GM12878 (cell line): ENCODE results near the gene C19orf38. TPM values are rescaled to one million over a fixed set of nuclear protein-coding genes. Genes with fewer than 3 reads are reported as not detected.

Source experiments
- ATAC-seq: fragments of 200-7000 bp; cut with Tn5 transposase; 3 replicates; pipeline ENCODE4 v1.9.1; 2020; ENCODE audit warnings: mild to moderate bottlenecking, moderate library complexity
- BruUV-seq: library from RNA; stranded (reverse); fragments of 400-500 nt; replicated peaks from 2 replicates; lab custom pipeline; 2021; lab: Mats Ljungman, UMichigan
- CTCF ChIA-PET: fragments of 300-600 bp; sonication (Branson Sonifier 250); formaldehyde crosslinking; extraction: SDS; loops from one replicate; lab custom pipeline; 2021; ENCODE audit warnings: inconsistent platforms; lab: Yijun Ruan, JAX
- POLR2A ChIA-PET: fragments of 350-600 bp; formaldehyde crosslinking; extraction: SDS; loops from one replicate; lab custom pipeline; 2021; ENCODE audit warnings: inconsistent platforms; lab: Charles Lee
- RAD21 ChIA-PET: fragments of 300-600 bp; sonication (Branson Sonifier 250); formaldehyde crosslinking; loops from one replicate; lab custom pipeline; 2023; ENCODE audit warnings: antibody characterized with exemption; ENCODE audit not compliant: unreplicated experiment; lab: Charles Lee
- SMC1A ChIA-PET: fragments of 300-600 bp; sonication (Branson Sonifier 250); formaldehyde crosslinking; loops from one replicate; lab custom pipeline; 2023; ENCODE audit not compliant: unreplicated experiment, uncharacterized antibody; lab: Charles Lee
- DNase-seq: peaks from one replicate; pipeline ENCODE4 v3.0.0-alpha.2; 2011; ENCODE audit warnings: low read depth, low spot score
- FAIRE-seq: peaks from 3 replicates; lab custom pipeline; 2011; peaks lifted over from hg19 to GRCh38; lab: Jason Lieb, UNC
- H2AFZ ChIP-seq: 2 replicates; pipeline ENCODE4 v1.6.0; 2011; ENCODE audit warnings: low read depth, low read length, control low read depth; ENCODE audit not compliant: control insufficient read depth
- H3K27ac ChIP-seq: 2 replicates; pipeline ENCODE4 v1.5.1; 2011; ENCODE audit warnings: control low read depth; ENCODE audit not compliant: control insufficient read depth, insufficient read depth
- H3K27me3 ChIP-seq, 2 experiments: replicated peaks in 1 of 2; 2 replicates each; pipeline versions ENCODE4 v1.6.0 to v1.6.1; 2011; ENCODE audit warnings: low read length in 1 of 2; ENCODE audit not compliant: control insufficient read depth in 2 of 2, insufficient read depth in 2 of 2
- H3K36me3 ChIP-seq, 2 experiments: 2 replicates each; pipeline ENCODE4 v1.5.1; 2011; ENCODE audit warnings: low read length in 1 of 2; ENCODE audit not compliant: control insufficient read depth in 2 of 2, insufficient read depth in 2 of 2
- H3K4me1 ChIP-seq: 2 replicates; pipeline ENCODE4 v1.6.1; 2011; ENCODE audit warnings: mild to moderate bottlenecking, low read length, moderate library complexity, mixed read lengths; ENCODE audit not compliant: control insufficient read depth, insufficient read depth
- H3K4me2 ChIP-seq: 2 replicates; pipeline ENCODE4 v1.6.0; 2011; ENCODE audit warnings: control low read depth; ENCODE audit not compliant: control insufficient read depth, insufficient read depth
- H3K4me3 ChIP-seq: fragments of 200-600 bp; sonication (generic); 2 replicates; pipeline ENCODE4 v1.5.1; 2016
- H3K79me2 ChIP-seq: 2 replicates; pipeline ENCODE4 v1.6.0; 2011; ENCODE audit warnings: low read length; ENCODE audit not compliant: control insufficient read depth, insufficient read depth
- H3K9ac ChIP-seq: 2 replicates; pipeline ENCODE4 v1.8.0; 2011; ENCODE audit warnings: low read length, control low read depth, mixed read lengths; ENCODE audit not compliant: control insufficient read depth, insufficient read depth
- H3K9me3 ChIP-seq: replicated peaks from 3 replicates; pipeline ENCODE4 v1.5.1; 2011; ENCODE audit warnings: mild to moderate bottlenecking, low read length; ENCODE audit not compliant: control insufficient read depth, insufficient read depth
- H4K20me1 ChIP-seq: 2 replicates; pipeline ENCODE4 v1.6.0; 2011; ENCODE audit not compliant: control insufficient read depth, insufficient read depth
- CBFB ChIP-seq: IDR thresholded peaks from 2 replicates; pipeline ENCODE4 v1.6.1; 2016; ENCODE audit warnings: antibody characterized with exemption, low read depth
- CTCF ChIP-seq, 3 experiments: IDR thresholded peaks in 2 of 3; conservative IDR thresholded peaks in 1 of 3; 2 replicates each; pipeline ENCODE4 v1.5.1; 2011; ENCODE audit warnings: low read depth in 3 of 3, low read length in 3 of 3, mild to moderate bottlenecking in 3 of 3, control low read depth in 2 of 3, moderate library complexity in 2 of 3, inconsistent platforms in 1 of 3, mixed read lengths in 1 of 3; ENCODE audit not compliant: control insufficient read depth in 2 of 3, insufficient read depth in 1 of 3; ENCODE audit errors: extremely low read depth in 1 of 3
- IRF4 ChIP-seq: IDR thresholded peaks from 2 replicates; pipeline ENCODE4 v1.6.1; 2011; ENCODE audit warnings: low read depth, low read length
- MYC ChIP-seq: IDR thresholded peaks from 2 replicates; pipeline ENCODE4 v1.6.1; 2011; ENCODE audit warnings: mild to moderate bottlenecking, low read length, moderate library complexity, inconsistent platforms; ENCODE audit not compliant: insufficient read depth, insufficient replicate concordance, insufficient read length, severe bottlenecking
- NFYA ChIP-seq: IDR thresholded peaks from 2 replicates; pipeline ENCODE4 v1.6.1; 2011; ENCODE audit warnings: low read depth, mild to moderate bottlenecking, low read length, improper control_type of control experiment, borderline replicate concordance
- PAX5 ChIP-seq: IDR thresholded peaks from 2 replicates; pipeline ENCODE4 v1.6.1; 2011; ENCODE audit warnings: low read depth, low read length, borderline replicate concordance
- PKNOX1 ChIP-seq: fragments of 450-650 bp; IDR thresholded peaks from 2 replicates; pipeline ENCODE4 v1.6.1; 2016; ENCODE audit warnings: mild to moderate bottlenecking
- RELA ChIP-seq: fragments of 450-650 bp; IDR thresholded peaks from 2 replicates; pipeline ENCODE4 v1.8.0; 2014; ENCODE audit warnings: borderline replicate concordance; ENCODE audit not compliant: partially characterized antibody
- SREBF1 ChIP-seq: IDR thresholded peaks from 2 replicates; pipeline ENCODE4 v1.6.1; 2012; ENCODE audit warnings: mild to moderate bottlenecking, low read length
- TBL1XR1 ChIP-seq: IDR thresholded peaks from 2 replicates; pipeline ENCODE4 v1.6.1; 2012; ENCODE audit warnings: low read depth, low read length, improper control_type of control experiment
- ZBED1 ChIP-seq: IDR thresholded peaks from 2 replicates; pipeline ENCODE4 v1.6.1; 2016; ENCODE audit warnings: borderline replicate concordance
- ZBTB11 ChIP-seq: fragments of 450-650 bp; formaldehyde crosslinking; IDR thresholded peaks from 2 replicates; pipeline ENCODE4 v1.5.0; 2022; ENCODE audit warnings: mild to moderate bottlenecking, missing genetic modification characterization
- ZNF207 ChIP-seq: fragments of 450-650 bp; IDR thresholded peaks from 2 replicates; pipeline ENCODE4 v1.6.1; 2014; ENCODE audit warnings: antibody characterized with exemption, mild to moderate bottlenecking, borderline replicate concordance
- WGBS: methylation state at CpG from one replicate; pipeline ENCODE4 v1.1.6; 2016; ENCODE audit warnings: low lambda C conversion rate; ENCODE audit not compliant: insufficient replicate concordance, insufficient coverage; ENCODE audit errors: missing lambda C conversion rate; 5-methylcytosine and 5-hydroxymethylcytosine counted together
- in situ Hi-C: fragments of 300-500 bp; cut with MboI; formaldehyde crosslinking; loops from 9 replicates; pipeline ENCODE4 v1.14.3; 2018; ENCODE audit warnings: mixed read lengths
- intact Hi-C: fragments of 100-400 bp; cut with micrococcal nuclease; formaldehyde crosslinking; loops from one replicate; pipeline ENCODE4 v1.14.2; 2022; ENCODE audit not compliant: unreplicated experiment
- polyA plus RNA-seq, 11 experiments: library from polyadenylated mRNA; depleted of rRNA in 4 of 11; unstranded in 6 of 11; stranded (reverse) in 5 of 11; fragments of >200 nt; fragmentation: Nextera tagmentation in 4 of 11; fragmentation: Illumina TruSeq in 1 of 11; extraction: Ambion mirVana in 4 of 11; extraction: Trizol in 1 of 11; gene quantifications; 1 replicate in 1 of 11; 2 replicates in 10 of 11; pipeline versions ENCODE4 v1.2.1 to v1.2.3, GENCODE V29; 2011 to 2016; ENCODE audit warnings: inconsistent platforms in 2 of 11, missing spikeins in 2 of 11, low read depth in 1 of 11
- total RNA-seq, 4 experiments: library from RNA; depleted of rRNA in 3 of 4; stranded (reverse); fragments of >200 nt in 3 of 4; fragmentation: Illumina TruSeq in 1 of 4; extraction: Trizol in 1 of 4; gene quantifications; 2 replicates each; pipeline versions ENCODE4 v1.2.1 to v1.2.3, GENCODE V29; 2013 to 2021

C19orf38 gene
- total and polyA plus RNA-seq, 10 of the 15 experiments (the other 5 are each of a cell fraction or from before 2014, with no cell fraction given), result 2.6 to 7.5 (median 5.0) TPM

GRCh38 chr19:10881403-10882107 lies 33.3 kb downstream of the C19orf38 start:
- peaks cover 9 to 17% of the 10 kb centered on the region in 2 experiments for H3K36me3 ChIP-seq
- DNase-seq (no peak), FAIRE-seq (no peak), ATAC-seq (no peak)
- H3K4me3 ChIP-seq, result no peak overlapping the region
- ChIA-PET POLR2A (interaction anchor here (0.6 kb wide), 1 partner anchor 9 kb away, joined by 4 read pairs; no protein-coding TSS in a partner anchor), SMC1A (interaction anchor here (1.0 kb wide), 1 partner anchor 9 kb away, joined by 3 read pairs; no protein-coding TSS in a partner anchor), CTCF (interaction anchor here (1.1 to 1.8 kb wide), 3 partner anchors 9 to 55 kb away, joined by 3 to 4 read pairs (median 4); no protein-coding TSS in a partner anchor), RAD21 (interaction anchor here (1.3 kb wide), 1 partner anchor 54 kb away, joined by 3 read pairs; no protein-coding TSS in a partner anchor)
- no TSS peak for BruUV-seq
- H3K9me3 ChIP-seq, result no peaks in the 10 kb centered on the region
- no peaks in the 10 kb centered on the region; the same call in 1 of the 2 replicates for H4K20me1 ChIP-seq
- no peak overlapping the region for H3K27ac ChIP-seq
- intact Hi-C loops (no loop called here), in situ Hi-C loops (no loop called here)
- 87% methylated on average over 14 of the region's 14 CpGs for WGBS
- peaks cover 35% of the 10 kb centered on the region for H3K4me1 ChIP-seq
- H3K27me3 ChIP-seq, result no peaks in the 10 kb centered on the region
- no peak overlapping the region for H3K9ac ChIP-seq
- peaks cover 78% of the 10 kb centered on the region for H3K79me2 ChIP-seq
- H3K4me2 ChIP-seq, result no peak overlapping the region
- no peak overlapping the region for H2AFZ ChIP-seq
- no peak for TF ChIP-seq PKNOX1
- no peak for TF ChIP-seq PAX5
- TF ChIP-seq TBL1XR1, result no peak
- no peak for TF ChIP-seq NFYA
- TF ChIP-seq CBFB, result no peak
- TF ChIP-seq ZBTB11, result no peak
- no peak for TF ChIP-seq ZNF207
- TF ChIP-seq IRF4, result no peak
- TF ChIP-seq ZBED1, result no peak
- TF ChIP-seq MYC, result no peak
- no peak for TF ChIP-seq CTCF (IDR thresholded peaks at IDR 0.05 in 2 of 3, conservative IDR thresholded peaks at IDR 0.05 in 1 of 3; ENCODE audit: control insufficient read depth in 2 of 3, extremely low read depth in 1 of 3, insufficient read depth in 1 of 3, low read depth in 3 of 3, low read length in 3 of 3)
- no peak for TF ChIP-seq RELA
- TF ChIP-seq SREBF1, result no peak
